ENCODE results near the gene KMO.

- TF ChIP-seq CTCF (IDR thresholded peaks at IDR 0.05) (no peak), ZFX (IDR thresholded peaks at IDR 0.05; ENCODE audit: borderline replicate concordance) (no peak)
Measured at GRCh38 chr1:241582921-241583321, 50.7 kb downstream of the KMO start.

Measured in 22Rv1 (cell line).